BJ (cell line): ENCODE data around the gene NUMA1. TPM values are rescaled to one million over a fixed set of nuclear protein-coding genes. Genes with fewer than 3 reads are reported as not detected.
A peak's percentile ranks its signal among the peaks of the same experiment; 100 is the strongest.

Experiments
- CTCF ChIA-PET: fragments of 350-600 bp; formaldehyde crosslinking; extraction: SDS; loops from one replicate; lab custom pipeline; 2021; ENCODE audit warnings: antibody characterized with exemption, inconsistent platforms; lab: Yijun Ruan, JAX
- POLR2A ChIA-PET: fragments of 300-600 bp; sonication (Branson Sonifier 250); formaldehyde crosslinking; extraction: SDS; loops from one replicate; lab custom pipeline; 2021; ENCODE audit warnings: antibody characterized with exemption; lab: Charles Lee
- DNase-seq: peaks from one replicate; pipeline ENCODE4 v3.0.0-alpha.2; 2011; ENCODE audit warnings: low read depth
- H3K27me3 ChIP-seq: 2 replicates; pipeline ENCODE4 v1.6.0; 2011; ENCODE audit warnings: low read length; ENCODE audit not compliant: control insufficient read depth, insufficient read depth
- H3K36me3 ChIP-seq: 2 replicates; pipeline ENCODE4 v1.5.1; 2011; ENCODE audit warnings: low read length; ENCODE audit not compliant: control insufficient read depth, insufficient read depth
- H3K4me3 ChIP-seq: 2 replicates; pipeline ENCODE4 v1.5.1; 2011; ENCODE audit warnings: low read depth, mild to moderate bottlenecking, control low read depth, low read length
- polyA plus RNA-seq: library from polyadenylated mRNA; depleted of rRNA; stranded (reverse); fragments of >200 nt; gene quantifications from 2 replicates; pipeline ENCODE4 v1.2.3, GENCODE V29; 2011
- TF ChIP-seq, protein P1 (sequence below): IDR thresholded peaks from 2 replicates; pipeline ENCODE4 v1.5.1; 2011; ENCODE audit warnings: low read depth, mild to moderate bottlenecking, control low read depth, inconsistent platforms, low read length, moderate library complexity; ENCODE audit not compliant: insufficient read depth

The NUMA1 gene
- polyA plus RNA-seq, 1 experiment, result 120 TPM

DNA sequence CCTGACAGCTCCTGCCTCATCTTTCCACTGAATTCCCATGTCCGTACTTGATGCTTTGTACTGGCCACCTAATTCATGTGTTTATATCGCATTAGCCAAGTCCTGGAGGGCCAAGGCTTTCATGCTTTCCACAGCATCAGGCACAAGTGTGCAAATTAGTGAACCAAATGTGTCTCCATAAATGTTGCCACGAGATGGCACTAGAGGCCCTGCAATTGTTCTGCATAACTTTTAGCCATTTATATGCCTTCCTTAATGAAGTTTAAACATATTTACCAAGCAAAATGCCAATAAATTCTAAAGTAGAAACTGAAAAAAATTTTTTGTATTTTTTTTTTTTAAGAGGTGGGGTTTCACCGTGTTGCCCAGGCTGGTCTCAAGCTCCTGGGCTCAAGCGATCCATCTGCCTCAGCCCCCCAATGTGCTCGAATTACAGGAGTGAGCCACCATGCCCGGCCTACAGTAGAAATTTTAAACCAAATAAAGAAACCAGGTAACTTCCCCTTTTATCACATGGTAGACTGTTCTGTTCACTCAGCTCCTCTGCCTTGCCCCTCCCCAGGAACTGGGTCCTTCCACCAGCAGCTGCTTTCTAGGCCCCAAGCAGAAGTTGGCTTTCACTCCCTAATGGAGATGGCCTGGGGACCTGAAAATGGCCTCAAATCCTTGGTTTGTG lies 102.5 kb downstream of the NUMA1 start:
- no peaks in the 10 kb centered on the region for H3K27me3 ChIP-seq
- CTCF ChIA-PET, result interaction anchor here (0.7 to 5.0 kb wide), 40 partner anchors 9 to 470 kb away, joined by 3 to 38 read pairs (median 4); partner anchors contain the start of gene CLPB
- peaks cover 3% of the 10 kb centered on the region; the same call in 1 of the 2 replicates for H3K36me3 ChIP-seq
- POLR2A ChIA-PET, result no interaction called here
- no peak overlapping the region for H3K4me3 ChIP-seq
- TF ChIP-seq, protein P1, sequence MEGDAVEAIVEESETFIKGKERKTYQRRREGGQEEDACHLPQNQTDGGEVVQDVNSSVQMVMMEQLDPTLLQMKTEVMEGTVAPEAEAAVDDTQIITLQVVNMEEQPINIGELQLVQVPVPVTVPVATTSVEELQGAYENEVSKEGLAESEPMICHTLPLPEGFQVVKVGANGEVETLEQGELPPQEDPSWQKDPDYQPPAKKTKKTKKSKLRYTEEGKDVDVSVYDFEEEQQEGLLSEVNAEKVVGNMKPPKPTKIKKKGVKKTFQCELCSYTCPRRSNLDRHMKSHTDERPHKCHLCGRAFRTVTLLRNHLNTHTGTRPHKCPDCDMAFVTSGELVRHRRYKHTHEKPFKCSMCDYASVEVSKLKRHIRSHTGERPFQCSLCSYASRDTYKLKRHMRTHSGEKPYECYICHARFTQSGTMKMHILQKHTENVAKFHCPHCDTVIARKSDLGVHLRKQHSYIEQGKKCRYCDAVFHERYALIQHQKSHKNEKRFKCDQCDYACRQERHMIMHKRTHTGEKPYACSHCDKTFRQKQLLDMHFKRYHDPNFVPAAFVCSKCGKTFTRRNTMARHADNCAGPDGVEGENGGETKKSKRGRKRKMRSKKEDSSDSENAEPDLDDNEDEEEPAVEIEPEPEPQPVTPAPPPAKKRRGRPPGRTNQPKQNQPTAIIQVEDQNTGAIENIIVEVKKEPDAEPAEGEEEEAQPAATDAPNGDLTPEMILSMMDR, result peak; percentile 76
- DNase-seq, result no peak

GRCh38 chr11:71977090-71977489 lies 103.3 kb downstream of the NUMA1 start:
- Histone ChIP-seq H3K4me3 (no peak overlapping the region), H3K27me3 (no peaks in the 10 kb centered on the region), H3K36me3 (peaks cover 3% of the 10 kb centered on the region; the same call in 1 of the 2 replicates)
- ChIA-PET CTCF (interaction anchor here (0.7 to 5.0 kb wide), 33 partner anchors 9 to 470 kb away, joined by 3 to 38 read pairs (median 4); partner anchors contain the start of gene CLPB), POLR2A (no interaction called here)
- TF ChIP-seq, protein P1, result no peak
- DNase-seq, result no peak

DNA sequence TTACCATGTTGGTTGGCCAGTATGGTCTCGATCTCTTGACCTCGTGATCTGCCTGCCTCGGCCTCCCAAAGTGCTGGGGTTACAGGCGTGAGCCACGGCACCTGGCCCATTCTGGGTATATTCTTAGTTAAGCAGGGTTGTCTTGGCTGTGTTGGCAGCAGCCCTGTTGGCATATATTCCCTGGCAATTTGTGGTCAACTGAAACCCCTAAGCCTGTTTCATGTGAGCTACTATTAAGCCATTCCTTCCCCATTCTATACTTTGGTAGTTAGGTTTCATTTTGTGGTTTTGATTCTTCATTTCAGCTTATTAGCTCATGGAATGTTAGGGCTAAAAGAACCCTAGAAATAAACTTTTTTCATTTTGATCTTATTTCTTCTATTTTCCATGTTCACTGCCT lies 103.8 kb downstream of the NUMA1 start:
- POLR2A ChIA-PET, result interaction anchor here (0.6 kb wide), 1 partner anchor 19 kb away, joined by 4 read pairs; no protein-coding TSS in a partner anchor
- DNase-seq, result no peak
- CTCF ChIA-PET, result interaction anchor here (0.7 to 5.0 kb wide), 21 partner anchors 8 to 458 kb away, joined by 3 to 38 read pairs (median 6); partner anchors contain the start of gene CLPB
- Histone ChIP-seq H3K4me3 (no peak overlapping the region), H3K36me3 (peaks cover 3% of the 10 kb centered on the region; the same call in 1 of the 2 replicates), H3K27me3 (no peaks in the 10 kb centered on the region)
- TF ChIP-seq, protein P1, result no peak

DNA sequence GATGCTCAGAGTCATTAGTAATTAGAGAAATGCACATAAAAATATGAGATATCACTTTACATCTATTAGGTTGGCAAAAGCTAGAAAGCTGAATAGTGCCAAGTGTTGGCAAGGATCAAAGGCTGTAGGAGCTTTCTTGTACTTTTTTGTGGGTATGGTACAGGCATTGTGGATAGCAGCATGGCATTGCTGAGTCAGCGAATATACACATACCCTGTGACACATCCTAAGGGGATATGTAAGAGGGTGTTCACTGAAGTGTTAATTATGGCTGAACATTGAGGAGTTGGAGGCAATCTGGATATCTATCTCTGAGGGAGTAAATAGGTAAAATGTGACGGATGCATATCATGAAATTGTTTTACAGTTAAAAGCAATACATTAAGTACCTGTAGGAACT lies 108.7 kb downstream of the NUMA1 start:
- TF ChIP-seq, protein P1, result no peak
- DNase-seq, result no peak
- ChIA-PET CTCF (interaction anchor here (1.1 kb wide), 1 partner anchor 9 kb away, joined by 4 read pairs; no protein-coding TSS in a partner anchor), POLR2A (no interaction called here)
- Histone ChIP-seq H3K36me3 (0 out of 2 replicates have a peak, but pooled peaks cover 1% of the 10 kb centered on the region), H3K4me3 (no peak overlapping the region), H3K27me3 (no peaks in the 10 kb centered on the region)

GRCh38 chr11:71964641-71965040 lies 115.7 kb downstream of the NUMA1 start:
- H3K4me3 ChIP-seq, result no peak overlapping the region
- TF ChIP-seq, protein P1, result no peak
- ChIA-PET CTCF (interaction anchor here (0.8 to 1.4 kb wide), 3 partner anchors 10 to 60 kb away, joined by 3 to 5 read pairs (median 3); no protein-coding TSS in a partner anchor), POLR2A (no interaction called here)
- H3K27me3 ChIP-seq, result no peaks in the 10 kb centered on the region
- peaks cover 3% of the 10 kb centered on the region; the same call in 1 of the 2 replicates for H3K36me3 ChIP-seq
- DNase-seq, result no peak
